Myocyte (in vitro differentiated cells): Measurements from ENCODE around the gene STRN4. TPM values are rescaled to one million over a fixed set of nuclear protein-coding genes. Genes with fewer than 3 reads are reported as not detected.
"Not testable (repeated sequence)": the region's sequence is repeated elsewhere in the genome, so short reads cannot be mapped to it uniquely, and the experiment has no call there.

Experiments used
- DNase-seq: peaks from one replicate; pipeline ENCODE4 v3.0.0-alpha.2; 2012; ENCODE audit warnings: low read depth
- total RNA-seq: library from RNA; depleted of rRNA; stranded (reverse); fragments of >200 nt; gene quantifications from 2 replicates; pipeline ENCODE4 v1.2.3, GENCODE V29; 2014

The STRN4 gene
- total RNA-seq, 1 donor from 2014 or later = 75.0 TPM

- no peak for DNase-seq
Measured at GRCh38 chr19:46714444-46715106, 31.7 kb downstream of the STRN4 start.

GRCh38 chr19:46713781-46714443 is 32.3 kb downstream of the STRN4 start:
- peak; percentile 72 for DNase-seq

DNA sequence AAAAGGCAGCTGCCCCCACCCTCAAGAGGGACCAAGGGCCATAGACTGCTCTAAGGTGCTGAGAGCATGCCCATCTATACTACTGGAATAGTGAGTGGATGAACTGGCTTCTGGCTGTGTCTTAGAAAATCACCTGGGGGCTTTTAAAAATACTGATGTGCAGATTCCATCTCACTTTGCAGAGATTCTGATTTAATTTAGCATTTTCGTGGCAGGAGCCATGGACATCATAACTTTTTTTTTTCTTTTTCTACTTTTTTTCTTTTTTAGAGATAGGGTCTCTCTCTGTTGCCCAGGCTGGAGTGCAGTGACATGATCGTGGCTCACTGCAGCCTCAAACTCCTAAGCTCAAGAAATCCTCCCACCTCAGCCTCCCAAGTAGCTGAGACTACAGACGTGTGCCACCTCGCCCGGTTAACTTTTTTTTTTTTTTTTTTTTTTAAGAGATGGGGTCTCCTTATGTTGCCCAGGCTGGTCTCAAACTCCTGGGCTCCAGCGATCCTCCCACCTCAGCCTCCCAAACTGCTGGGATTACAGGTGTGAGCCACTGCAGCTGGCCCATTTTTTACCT is 33.4 kb downstream of the STRN4 start:
- DNase-seq = not testable (repeated sequence)

DNA sequence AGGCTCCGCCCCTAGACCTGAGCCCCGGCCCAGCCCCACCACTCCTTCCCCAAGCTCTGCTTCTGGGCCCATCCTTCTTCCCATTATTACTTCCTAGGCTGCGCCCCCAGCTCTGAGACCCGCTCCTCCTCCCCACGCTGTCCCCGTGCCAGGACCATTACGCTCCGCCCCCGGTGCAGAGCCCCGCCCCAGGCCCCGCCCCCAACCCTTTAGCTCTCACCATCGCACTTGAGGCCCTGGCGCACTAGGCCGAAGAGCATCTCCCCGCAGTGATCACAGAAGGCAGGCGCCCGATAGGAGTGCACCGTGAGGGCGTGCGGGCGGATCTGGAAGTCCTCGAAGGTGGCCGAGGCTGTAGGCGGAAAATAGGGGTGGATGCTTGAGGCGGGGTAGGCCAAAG is 35.6 kb downstream of the STRN4 start:
- no peak for DNase-seq

DNA sequence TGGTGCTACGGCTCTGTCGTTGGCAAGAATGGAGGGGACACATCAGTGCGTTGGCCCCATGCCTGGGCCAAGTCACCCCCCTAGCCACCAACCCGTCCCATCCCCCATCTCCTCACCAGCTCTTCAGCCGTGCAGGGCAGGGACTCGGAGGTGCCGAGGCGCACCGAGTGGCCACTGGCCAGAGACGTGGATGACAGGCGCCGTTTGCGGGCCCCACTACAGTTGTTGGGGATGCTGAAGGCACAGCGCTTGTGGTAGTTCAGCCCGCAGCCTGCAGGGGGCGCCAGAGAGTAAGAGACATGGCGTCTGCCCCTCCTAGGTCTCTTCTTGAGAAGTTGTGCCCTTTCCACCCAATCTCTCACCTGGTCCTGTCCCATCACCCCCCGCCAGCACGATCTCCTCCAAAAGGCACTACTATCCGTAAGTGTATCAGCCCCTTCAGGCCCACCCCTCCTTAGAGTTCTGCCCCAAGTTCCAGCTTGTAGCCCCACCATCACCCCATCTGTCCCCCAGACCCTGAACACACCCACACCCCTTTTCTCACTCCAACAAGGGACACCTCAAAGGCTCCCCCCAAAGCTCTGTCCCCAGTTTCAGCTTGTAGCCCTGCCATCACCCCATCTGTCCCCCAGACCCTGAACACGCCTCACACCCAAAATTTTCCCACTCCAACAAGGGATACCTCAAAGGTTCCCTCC is 41.7 kb downstream of the STRN4 start:
- DNase-seq = peak; percentile 55

DNA sequence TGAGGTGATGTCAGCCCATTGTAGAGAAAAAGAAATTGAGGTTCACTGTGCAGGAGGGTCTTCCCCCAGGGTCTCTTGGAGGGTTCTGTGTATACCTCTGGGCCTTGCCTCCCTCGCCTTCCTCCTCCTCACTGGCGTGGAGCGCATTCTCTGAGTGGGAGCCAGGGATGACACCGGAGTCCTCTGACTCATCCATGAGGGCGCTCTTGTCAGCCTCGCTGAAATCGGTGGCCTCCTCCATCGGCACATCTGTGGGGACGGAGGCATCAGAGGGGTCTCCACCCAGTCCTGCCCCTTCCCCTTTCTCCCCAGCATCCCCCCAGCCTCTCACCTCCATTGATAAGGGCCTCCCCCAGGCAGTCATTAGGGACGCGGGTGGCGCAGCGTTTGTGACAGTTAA is 45.5 kb downstream of the STRN4 start:
- no peak for DNase-seq

- no peak for DNase-seq
Measured at GRCh38 chr19:46698395-46699321, 47.6 kb downstream of the STRN4 start.

- no peak for DNase-seq
Measured at GRCh38 chr19:46697204-46697960, 48.9 kb downstream of the STRN4 start.

- no peak for DNase-seq
Measured at GRCh38 chr19:46696866-46697203, 49.4 kb downstream of the STRN4 start.

DNA sequence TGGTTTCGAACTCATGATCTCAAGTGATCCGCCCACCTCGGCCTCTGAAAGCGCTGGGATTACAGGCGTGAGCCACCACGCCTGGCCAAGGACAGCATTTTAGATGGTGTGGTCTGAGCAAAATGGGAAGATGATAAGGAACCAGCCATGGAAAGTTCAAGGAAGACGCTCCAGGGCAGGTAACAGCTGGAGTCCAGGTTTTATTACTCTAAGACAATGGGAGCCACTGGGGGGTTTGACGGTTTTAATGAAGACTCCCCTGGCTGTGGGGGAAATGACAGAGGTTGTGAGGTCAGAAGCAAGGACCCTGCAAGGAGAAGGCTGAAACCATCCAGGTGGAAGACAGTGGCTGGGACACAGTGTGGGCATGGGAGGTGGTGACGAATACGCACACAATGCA is 50.2 kb downstream of the STRN4 start:
- no peak for DNase-seq

DNA sequence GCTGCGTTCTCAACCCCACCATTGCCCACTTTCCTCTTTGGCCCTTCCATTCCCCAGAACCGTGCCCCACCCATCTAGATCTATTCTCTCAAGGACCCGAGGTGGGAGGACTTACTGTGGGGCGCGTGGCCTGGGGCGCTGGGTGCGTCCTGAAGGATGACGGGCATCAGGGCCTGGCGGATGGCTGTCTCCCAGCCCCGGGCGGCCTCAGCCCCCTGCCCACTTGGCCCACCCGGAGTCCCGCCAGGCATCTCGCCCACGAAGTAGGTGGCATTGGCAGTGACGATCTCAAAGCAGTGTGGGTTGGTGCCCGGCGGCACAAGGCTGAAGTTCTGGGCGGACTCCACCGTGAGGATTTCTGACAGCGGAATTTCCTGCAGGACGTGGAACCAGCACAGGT is 52.5 kb downstream of the STRN4 start:
- no peak for DNase-seq

DNA sequence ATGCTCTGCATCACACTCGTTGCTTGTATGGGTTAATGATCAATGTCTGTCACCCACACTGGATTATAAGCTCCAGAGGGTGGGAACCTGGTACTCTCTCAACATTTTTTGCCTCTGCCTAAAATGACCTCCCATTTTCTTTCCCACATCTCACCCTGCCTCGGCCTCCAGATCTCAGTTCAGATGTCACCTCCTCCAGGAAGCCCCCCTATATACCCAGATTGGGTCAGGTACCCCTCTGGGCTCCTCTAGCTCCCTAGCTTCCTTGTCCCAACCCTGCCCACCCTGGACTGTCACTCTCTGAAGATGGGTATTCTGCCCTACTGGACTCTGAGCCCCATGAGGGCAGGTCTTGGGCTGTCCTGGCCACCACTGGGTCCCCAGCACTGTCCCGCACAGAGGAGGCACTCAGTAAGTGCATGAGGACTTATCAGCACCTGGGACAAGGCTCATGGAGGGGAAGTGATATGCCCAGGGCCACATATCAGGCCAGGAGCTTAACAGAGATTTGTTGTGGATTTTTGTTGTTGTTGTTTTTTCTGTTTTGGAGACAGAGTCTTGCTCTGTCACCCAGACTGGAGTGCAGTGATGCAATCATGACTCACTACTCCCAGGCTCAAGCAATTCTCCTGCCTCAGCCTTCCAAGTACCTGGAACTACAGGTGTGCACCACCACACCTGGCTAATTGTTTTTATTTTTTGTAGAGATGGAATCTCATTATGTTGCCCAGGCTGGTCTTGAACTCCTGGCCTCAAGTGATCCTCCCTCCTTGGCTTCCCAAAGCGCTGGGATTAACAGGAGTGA is 53.1 kb downstream of the STRN4 start:
- no peak for DNase-seq

DNA sequence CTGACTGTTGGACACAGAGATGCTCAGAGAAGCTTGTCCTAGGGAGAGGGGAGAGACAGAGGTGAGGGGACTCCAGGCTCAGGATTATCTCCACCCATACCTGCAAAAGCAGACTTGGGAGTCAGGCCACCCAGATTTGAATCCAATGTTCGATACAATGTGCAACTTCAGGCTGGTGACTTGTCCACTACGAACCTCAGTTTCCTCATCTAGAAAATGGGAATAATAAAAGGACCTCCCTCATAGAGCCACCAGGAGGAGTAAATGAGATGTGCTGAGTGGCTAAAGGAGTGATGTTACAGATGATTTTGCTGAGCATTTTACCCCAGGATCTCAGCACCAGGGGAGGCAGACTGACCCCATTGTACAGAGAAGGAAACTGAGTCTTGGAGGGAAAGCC is 54.3 kb downstream of the STRN4 start:
- DNase-seq = no peak

DNA sequence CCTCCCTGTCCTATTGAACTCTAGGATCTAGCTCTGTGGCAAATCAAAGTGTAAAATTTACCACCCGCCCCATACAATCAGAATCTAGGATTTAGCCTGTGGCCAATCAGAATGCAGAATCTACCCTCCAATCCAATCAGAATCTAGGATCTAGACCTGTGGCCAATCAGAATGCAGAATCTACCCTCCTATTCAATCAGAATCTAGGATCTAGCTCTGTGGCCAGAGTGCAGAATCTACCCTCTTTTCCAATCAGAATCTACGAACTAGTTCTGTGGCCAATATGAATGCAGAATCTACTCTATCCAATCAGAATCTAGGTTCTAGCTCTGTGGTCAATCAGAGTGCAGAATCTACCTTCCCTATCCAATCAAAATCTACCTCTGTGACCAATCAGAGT is 55.1 kb downstream of the STRN4 start:
- no peak for DNase-seq

DNA sequence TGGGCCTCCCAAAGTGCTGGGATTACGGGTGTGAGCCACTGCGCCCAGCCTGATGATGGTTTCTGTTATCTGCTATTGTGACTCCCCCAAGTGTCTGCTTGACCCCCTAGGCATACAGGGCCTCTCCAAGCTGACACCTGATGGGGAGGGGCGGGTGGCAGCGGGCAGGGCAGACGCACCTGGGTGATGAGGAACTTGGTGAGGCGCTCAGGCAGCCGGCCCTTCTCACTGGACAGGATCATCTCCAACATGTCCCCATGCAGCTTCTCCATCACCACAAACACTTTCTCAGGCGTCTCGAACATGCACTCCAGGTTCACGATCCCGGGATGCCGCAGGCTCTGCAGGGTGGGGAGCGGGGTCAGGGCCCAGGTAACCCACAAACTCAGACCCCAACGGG is 56.9 kb downstream of the STRN4 start:
- DNase-seq = no peak

DNA sequence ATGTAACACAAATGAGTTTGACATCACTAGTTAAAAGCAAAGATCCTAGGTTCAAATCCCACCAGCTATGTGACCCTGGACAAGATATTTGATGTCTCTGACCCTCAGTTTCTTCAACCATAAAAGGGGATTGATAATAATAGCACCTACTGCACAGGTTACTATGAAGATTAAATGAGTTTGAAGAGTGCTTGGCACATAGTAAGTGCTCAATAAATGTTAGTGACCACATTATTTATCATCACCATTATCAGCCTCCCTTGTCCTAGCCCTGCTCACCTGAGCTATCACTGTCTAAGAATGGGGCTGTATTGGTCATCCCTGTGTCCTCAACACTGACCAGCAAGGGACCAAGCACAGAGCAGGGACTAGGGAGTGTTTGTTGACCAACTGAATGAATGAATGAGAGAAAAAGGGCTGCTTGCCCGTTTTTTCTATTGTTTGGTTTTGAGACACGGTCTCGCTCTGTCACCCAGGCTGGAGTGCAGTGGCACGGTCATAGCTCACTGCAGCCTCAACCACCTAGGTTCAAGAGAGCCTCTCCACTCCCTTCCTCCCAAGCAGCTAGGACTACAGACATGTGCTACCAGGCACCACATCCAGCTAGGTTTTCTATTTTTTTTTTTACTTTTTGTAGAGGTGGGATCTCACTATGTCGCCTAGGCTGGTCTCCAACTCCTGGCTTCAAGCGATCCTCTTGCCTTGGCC is 58.7 kb downstream of the STRN4 start:
- no peak for DNase-seq

DNA sequence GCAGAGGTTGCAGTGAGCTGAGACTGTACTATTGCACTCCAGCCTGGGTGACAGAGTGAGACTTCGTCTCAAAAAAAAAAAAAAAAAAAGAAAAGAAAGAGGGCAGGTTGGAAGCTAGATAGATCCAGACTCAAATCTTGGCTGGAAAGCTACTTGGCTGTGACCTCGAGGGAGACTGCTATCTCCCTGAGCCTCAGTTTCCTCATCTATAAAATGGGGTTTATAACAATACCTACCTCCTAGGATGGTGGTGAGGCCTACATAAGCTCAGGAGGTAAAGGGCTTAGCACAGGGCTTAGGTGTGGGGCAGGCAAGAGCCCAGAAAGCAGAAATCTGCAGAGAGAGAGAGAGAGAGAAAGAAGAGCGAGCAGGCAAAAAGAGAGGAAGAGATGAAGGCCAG is 61.1 kb downstream of the STRN4 start:
- no peak for DNase-seq

DNA sequence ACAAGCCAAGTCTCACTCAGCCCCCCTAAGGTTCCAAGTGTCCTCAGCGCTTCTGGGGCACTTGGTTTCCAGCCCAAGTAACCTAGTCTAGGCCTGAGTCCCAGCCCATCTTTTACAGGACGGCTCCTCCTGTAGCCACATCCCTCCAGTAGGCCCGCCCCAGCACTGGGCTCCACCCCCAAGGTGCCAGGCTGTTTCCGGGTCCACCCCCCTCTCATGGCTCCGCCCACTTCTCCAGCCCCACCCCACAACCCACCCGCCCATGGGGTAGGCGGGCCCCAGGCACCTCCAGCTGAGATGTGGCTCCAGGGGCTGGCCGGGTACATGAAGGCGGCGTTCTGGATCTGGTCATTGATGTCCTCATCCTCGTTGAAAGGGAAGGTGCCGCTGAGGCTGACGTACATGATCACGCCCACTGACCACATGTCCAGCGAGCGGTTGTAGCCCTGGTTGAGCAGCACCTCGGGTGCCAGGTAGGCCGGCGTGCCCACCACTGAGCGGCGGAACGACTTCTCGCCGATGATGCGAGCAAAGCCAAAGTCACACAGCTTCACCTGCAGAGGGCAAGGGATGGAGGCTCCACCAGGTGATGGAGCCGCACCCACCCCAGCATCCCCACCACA is 68.0 kb downstream of the STRN4 start:
- no peak for DNase-seq
